ENCODE measurements around the gene ARHGAP4.

DNA sequence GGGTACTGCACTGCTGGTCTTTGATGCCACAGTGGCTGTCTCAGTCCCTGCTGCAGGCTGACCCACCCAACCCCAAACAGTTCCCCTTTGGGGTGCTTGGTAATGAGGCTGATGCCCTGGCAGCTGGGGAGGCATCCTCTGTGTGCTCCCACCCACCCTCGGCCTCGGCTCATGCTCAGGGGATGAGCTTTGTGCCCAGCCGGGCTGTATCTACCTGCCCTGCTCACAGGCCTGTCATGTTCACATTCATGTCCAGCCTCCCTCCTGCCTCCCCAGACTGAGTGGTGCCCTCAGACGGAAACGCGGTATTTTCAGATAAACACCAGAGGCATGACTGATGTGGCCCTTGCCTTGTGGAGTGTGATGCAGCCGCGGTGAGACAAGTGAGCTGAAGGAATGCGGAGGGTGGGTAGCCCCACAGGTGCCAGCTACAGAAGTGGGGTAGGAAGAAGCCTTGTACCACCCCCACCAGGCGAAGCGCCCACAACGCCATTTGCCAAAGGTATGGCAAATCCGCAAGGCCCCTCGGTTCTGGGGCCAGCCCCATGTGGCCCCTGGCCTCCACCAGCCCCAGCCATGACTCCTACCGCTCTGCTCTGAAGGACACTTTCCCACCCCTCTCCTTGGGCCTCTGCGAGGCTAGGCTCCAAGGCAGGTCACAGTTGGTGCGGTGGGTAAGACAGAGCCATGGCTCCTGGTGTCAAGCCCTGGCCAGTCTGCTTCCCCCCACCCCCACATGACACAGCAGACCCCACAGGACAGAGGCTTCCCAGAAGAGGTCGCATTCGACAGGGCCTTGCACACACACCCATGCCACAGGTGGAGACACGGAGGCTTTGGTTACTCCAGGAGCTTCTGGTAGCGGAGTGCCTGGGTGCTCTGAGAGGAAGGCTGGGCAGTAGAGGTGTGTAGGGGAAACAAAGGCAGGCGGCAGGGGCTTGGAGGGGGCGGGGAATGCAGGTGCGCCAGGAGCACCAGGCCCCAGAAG, 20.2 kb upstream of the ARHGAP4 start:
- TF ChIP-seq, protein P1, sequence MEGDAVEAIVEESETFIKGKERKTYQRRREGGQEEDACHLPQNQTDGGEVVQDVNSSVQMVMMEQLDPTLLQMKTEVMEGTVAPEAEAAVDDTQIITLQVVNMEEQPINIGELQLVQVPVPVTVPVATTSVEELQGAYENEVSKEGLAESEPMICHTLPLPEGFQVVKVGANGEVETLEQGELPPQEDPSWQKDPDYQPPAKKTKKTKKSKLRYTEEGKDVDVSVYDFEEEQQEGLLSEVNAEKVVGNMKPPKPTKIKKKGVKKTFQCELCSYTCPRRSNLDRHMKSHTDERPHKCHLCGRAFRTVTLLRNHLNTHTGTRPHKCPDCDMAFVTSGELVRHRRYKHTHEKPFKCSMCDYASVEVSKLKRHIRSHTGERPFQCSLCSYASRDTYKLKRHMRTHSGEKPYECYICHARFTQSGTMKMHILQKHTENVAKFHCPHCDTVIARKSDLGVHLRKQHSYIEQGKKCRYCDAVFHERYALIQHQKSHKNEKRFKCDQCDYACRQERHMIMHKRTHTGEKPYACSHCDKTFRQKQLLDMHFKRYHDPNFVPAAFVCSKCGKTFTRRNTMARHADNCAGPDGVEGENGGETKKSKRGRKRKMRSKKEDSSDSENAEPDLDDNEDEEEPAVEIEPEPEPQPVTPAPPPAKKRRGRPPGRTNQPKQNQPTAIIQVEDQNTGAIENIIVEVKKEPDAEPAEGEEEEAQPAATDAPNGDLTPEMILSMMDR (IDR thresholded peaks at IDR 0.05): no peak
- TF ChIP-seq POLR2A (IDR thresholded peaks at IDR 0.05) (no peak), POLR2AphosphoS5 (IDR thresholded peaks at IDR 0.05) (no peak), EP300 (IDR thresholded peaks at IDR 0.05) (no peak)
